Mesendoderm (in vitro differentiated cells): Measurements from ENCODE around the gene DENND4B.

Experiments
- DNase-seq: peaks from one replicate; pipeline ENCODE4 v3.0.0; 2013
- H2AK5ac ChIP-seq: 2 replicates; pipeline ENCODE4 v1.6.1; 2013; ENCODE audit warnings: low read length, inconsistent platforms
- H2BK120ac ChIP-seq: 2 replicates; pipeline ENCODE4 v1.6.1; 2013; ENCODE audit warnings: low read depth, mild to moderate bottlenecking, low read length, moderate library complexity, mixed read lengths
- H2BK15ac ChIP-seq: replicated peaks from 2 replicates; pipeline ENCODE4 v1.6.1; 2013; ENCODE audit warnings: low read depth, mild to moderate bottlenecking, moderate library complexity
- H2BK5ac ChIP-seq: 2 replicates; pipeline ENCODE4 v1.6.1; 2013; ENCODE audit warnings: low read length, inconsistent platforms
- H3K18ac ChIP-seq: 2 replicates; pipeline ENCODE4 v1.6.1; 2013; ENCODE audit warnings: mild to moderate bottlenecking, low read length, mixed read lengths
- H3K23ac ChIP-seq: one replicate; pipeline ENCODE4 v1.6.1; 2013; ENCODE audit warnings: low read length
- H3K27ac ChIP-seq: 2 replicates; pipeline ENCODE4 v1.5.1; 2013; ENCODE audit warnings: low read depth, mild to moderate bottlenecking, inconsistent platforms, low read length, moderate library complexity
- H3K27me3 ChIP-seq: 2 replicates; pipeline ENCODE4 v1.6.1; 2013; ENCODE audit warnings: low read length, control low read depth, mild to moderate bottlenecking, inconsistent platforms; ENCODE audit not compliant: insufficient read depth, poor library complexity
- H3K36me3 ChIP-seq: 2 replicates; pipeline ENCODE4 v1.6.1; 2013; ENCODE audit warnings: low read length, inconsistent platforms; ENCODE audit not compliant: control insufficient read depth, insufficient read depth
- H3K4ac ChIP-seq: one replicate; pipeline ENCODE4 v1.6.1; 2013; ENCODE audit warnings: low read depth, mild to moderate bottlenecking, low read length, moderate library complexity
- H3K4me1 ChIP-seq: 2 replicates; pipeline ENCODE4 v1.6.1; 2013; ENCODE audit warnings: low read depth, low read length, inconsistent platforms; ENCODE audit not compliant: control insufficient read depth
- H3K4me2 ChIP-seq: 2 replicates; pipeline ENCODE4 v1.6.1; 2013; ENCODE audit warnings: low read length
- H3K4me3 ChIP-seq: 2 replicates; pipeline ENCODE4 v1.5.1; 2013; ENCODE audit warnings: mild to moderate bottlenecking, low read length
- H3K56ac ChIP-seq: one replicate; pipeline ENCODE4 v1.6.1; 2013; ENCODE audit warnings: low read length
- H3K79me1 ChIP-seq: 2 replicates; pipeline ENCODE4 v1.6.1; 2013; ENCODE audit warnings: low read length, inconsistent platforms
- H3K79me2 ChIP-seq: 2 replicates; pipeline ENCODE4 v1.6.1; 2013; ENCODE audit warnings: mild to moderate bottlenecking, low read length; ENCODE audit not compliant: control insufficient read depth, insufficient read depth
- H3K9ac ChIP-seq: 2 replicates; pipeline ENCODE4 v1.6.1; 2013; ENCODE audit warnings: low read length, inconsistent platforms
- H4K5ac ChIP-seq: one replicate; pipeline ENCODE4 v1.6.1; 2013; ENCODE audit warnings: low read length
- H4K8ac ChIP-seq: one replicate; pipeline ENCODE4 v1.6.1; 2013; ENCODE audit warnings: low read depth, mild to moderate bottlenecking, control low read depth, low read length, moderate library complexity
- WGBS: extraction: QIAGEN DNeasy Blood & Tissue Kit; methylation state at CpG from one replicate; pipeline ENCODE4 v1.1.7; 2013; ENCODE audit warnings: low lambda C conversion rate, missing lambda C conversion rate; ENCODE audit not compliant: insufficient coverage; ENCODE audit errors: extremely low coverage; 5-methylcytosine and 5-hydroxymethylcytosine counted together

DENND4B gene

GRCh38 chr1:153942766-153943549 is 3.6 kb downstream of the DENND4B start:
- no CpG with 5 or more reads among the region's 11 CpGs for WGBS
- Histone ChIP-seq H3K56ac (no peak overlapping the region), H2AK5ac (no peak overlapping the region), H3K4me2 (no peak overlapping the region), H3K4ac (no peak overlapping the region), H3K79me2 (peaks cover 8% of the 10 kb centered on the region), H3K27me3 (no peaks in the 10 kb centered on the region), H3K18ac (no peak overlapping the region), H4K5ac (no peak overlapping the region), H3K9ac (no peak overlapping the region), H3K36me3 (peaks cover 6% of the 10 kb centered on the region), H3K4me1 (no peaks in the 10 kb centered on the region), H3K4me3 (no peak overlapping the region), H2BK5ac (no peak overlapping the region), H3K23ac (no peak overlapping the region), H3K27ac (no peak overlapping the region), H2BK120ac (no peak overlapping the region), H3K79me1 (peaks cover 14% of the 10 kb centered on the region), H2BK15ac (no peak overlapping the region), H4K8ac (no peak overlapping the region)
- DNase-seq = no peak

GRCh38 chr1:153941826-153942725 is 4.4 kb downstream of the DENND4B start:
- no peak overlapping the region for H4K8ac ChIP-seq
- no peak overlapping the region for H2BK5ac ChIP-seq
- no CpG with 5 or more reads among the region's 34 CpGs for WGBS
- no peaks in the 10 kb centered on the region for H3K4me1 ChIP-seq
- H2AK5ac ChIP-seq = no peak overlapping the region
- no peak overlapping the region for H3K23ac ChIP-seq
- peaks cover 10% of the 10 kb centered on the region for H3K36me3 ChIP-seq
- no peak overlapping the region for H3K27ac ChIP-seq
- no peak overlapping the region for H2BK15ac ChIP-seq
- DNase-seq = no peak
- no peaks in the 10 kb centered on the region for H3K27me3 ChIP-seq
- H3K4ac ChIP-seq = no peak overlapping the region
- H4K5ac ChIP-seq = no peak overlapping the region
- H3K79me1 ChIP-seq = peaks cover 14% of the 10 kb centered on the region
- no peak overlapping the region for H3K18ac ChIP-seq
- H3K79me2 ChIP-seq = peaks cover 8% of the 10 kb centered on the region
- H3K4me2 ChIP-seq = no peak overlapping the region
- no peak overlapping the region for H3K9ac ChIP-seq
- H3K4me3 ChIP-seq = no peak overlapping the region
- no peak overlapping the region for H2BK120ac ChIP-seq
- no peak overlapping the region for H3K56ac ChIP-seq

- Histone ChIP-seq H3K4me2 (no peak overlapping the region), H2BK5ac (no peak overlapping the region), H3K4me1 (no peaks in the 10 kb centered on the region), H3K4me3 (no peak overlapping the region), H3K4ac (no peak overlapping the region), H3K36me3 (peaks cover 15% of the 10 kb centered on the region), H3K18ac (no peak overlapping the region), H2BK15ac (no peak overlapping the region), H3K79me1 (peaks cover 14% of the 10 kb centered on the region), H4K8ac (no peak overlapping the region), H3K79me2 (peaks cover 8% of the 10 kb centered on the region), H4K5ac (no peak overlapping the region), H3K56ac (no peak overlapping the region), H2AK5ac (no peak overlapping the region), H3K27ac (no peak overlapping the region), H3K27me3 (no peaks in the 10 kb centered on the region), H3K9ac (no peak overlapping the region), H2BK120ac (no peak overlapping the region), H3K23ac (no peak overlapping the region)
- WGBS = no CpG with 5 or more reads among the region's 8 CpGs
- DNase-seq = no peak
These were observed 5.8 kb downstream of the DENND4B start for GRCh38 chr1:153940756-153941155.

- H4K8ac ChIP-seq = no peak overlapping the region
- H3K27ac ChIP-seq = no peak overlapping the region
- H3K4me1 ChIP-seq = no peaks in the 10 kb centered on the region
- H2AK5ac ChIP-seq = no peak overlapping the region
- peaks cover 18% of the 10 kb centered on the region for H3K36me3 ChIP-seq
- no peak overlapping the region for H3K4me3 ChIP-seq
- H3K4me2 ChIP-seq = no peak overlapping the region
- no peak overlapping the region for H3K4ac ChIP-seq
- H3K56ac ChIP-seq = no peak overlapping the region
- H4K5ac ChIP-seq = no peak overlapping the region
- H2BK5ac ChIP-seq = no peak overlapping the region
- H3K18ac ChIP-seq = no peak overlapping the region
- no peak overlapping the region for H2BK120ac ChIP-seq
- H3K27me3 ChIP-seq = no peaks in the 10 kb centered on the region
- H3K9ac ChIP-seq = no peak overlapping the region
- no peak for DNase-seq
- H3K23ac ChIP-seq = no peak overlapping the region
- H3K79me2 ChIP-seq = no peaks in the 10 kb centered on the region
- WGBS = no CpG with 5 or more reads among the region's 12 CpGs
- no peak overlapping the region for H2BK15ac ChIP-seq
- H3K79me1 ChIP-seq = peaks cover 4% of the 10 kb centered on the region
These were observed 7.0 kb downstream of the DENND4B start for GRCh38 chr1:153939476-153939875.

GRCh38 chr1:153938996-153939395 is 7.5 kb downstream of the DENND4B start:
- no peak overlapping the region for H3K27ac ChIP-seq
- no peak overlapping the region for H2BK120ac ChIP-seq
- H3K4me2 ChIP-seq = no peak overlapping the region
- H3K79me2 ChIP-seq = no peaks in the 10 kb centered on the region
- no peak overlapping the region for H2AK5ac ChIP-seq
- H3K23ac ChIP-seq = no peak overlapping the region
- no peaks in the 10 kb centered on the region for H3K4me1 ChIP-seq
- no peak overlapping the region for H3K18ac ChIP-seq
- no peaks in the 10 kb centered on the region for H3K27me3 ChIP-seq
- no peak overlapping the region for H3K9ac ChIP-seq
- H3K79me1 ChIP-seq = peaks cover under 1% of the 10 kb centered on the region
- H4K5ac ChIP-seq = no peak overlapping the region
- no peak overlapping the region for H3K4ac ChIP-seq
- H2BK15ac ChIP-seq = no peak overlapping the region
- H3K4me3 ChIP-seq = no peak overlapping the region
- no peak overlapping the region for H3K56ac ChIP-seq
- H2BK5ac ChIP-seq = no peak overlapping the region
- DNase-seq = no peak
- no CpG with 5 or more reads among the region's 3 CpGs for WGBS
- H4K8ac ChIP-seq = no peak overlapping the region
- peaks cover 18% of the 10 kb centered on the region for H3K36me3 ChIP-seq
